Transverse colon (tissue), 4 donors: ENCODE measurements around the gene LRRC46.

Experiments
- EP300 ChIP-seq: sonication (generic); formaldehyde crosslinking; IDR thresholded peaks from one replicate; pipeline ENCODE4 v1.6.1; 2017; ENCODE audit warnings: antibody characterized with exemption, low read depth
- POLR2A ChIP-seq: fragments of 450-650 bp; IDR thresholded peaks from one replicate; pipeline ENCODE4 v1.6.1; 2016; ENCODE audit warnings: antibody characterized with exemption, mild to moderate bottlenecking, moderate library complexity
- POLR2AphosphoS5 ChIP-seq, 3 donors: sonication (generic); formaldehyde crosslinking; IDR thresholded peaks; one replicate each; pipeline ENCODE4 v1.6.1; 2016; ENCODE audit warnings: antibody characterized with exemption in 3 of 3
- TF ChIP-seq, protein P1 (sequence below), 5 experiments: fragments of 200-600 bp in 3 of 5; fragments of 450-650 bp in 2 of 5; sonication (generic) in 3 of 5; IDR thresholded peaks; 1 replicate in 2 of 5; 2 replicates in 3 of 5; pipeline ENCODE4 v1.5.1; 2016 to 2017; ENCODE audit warnings: antibody characterized with exemption in 5 of 5, inconsistent platforms in 3 of 5, mild to moderate bottlenecking in 2 of 5, moderate library complexity in 1 of 5

DNA sequence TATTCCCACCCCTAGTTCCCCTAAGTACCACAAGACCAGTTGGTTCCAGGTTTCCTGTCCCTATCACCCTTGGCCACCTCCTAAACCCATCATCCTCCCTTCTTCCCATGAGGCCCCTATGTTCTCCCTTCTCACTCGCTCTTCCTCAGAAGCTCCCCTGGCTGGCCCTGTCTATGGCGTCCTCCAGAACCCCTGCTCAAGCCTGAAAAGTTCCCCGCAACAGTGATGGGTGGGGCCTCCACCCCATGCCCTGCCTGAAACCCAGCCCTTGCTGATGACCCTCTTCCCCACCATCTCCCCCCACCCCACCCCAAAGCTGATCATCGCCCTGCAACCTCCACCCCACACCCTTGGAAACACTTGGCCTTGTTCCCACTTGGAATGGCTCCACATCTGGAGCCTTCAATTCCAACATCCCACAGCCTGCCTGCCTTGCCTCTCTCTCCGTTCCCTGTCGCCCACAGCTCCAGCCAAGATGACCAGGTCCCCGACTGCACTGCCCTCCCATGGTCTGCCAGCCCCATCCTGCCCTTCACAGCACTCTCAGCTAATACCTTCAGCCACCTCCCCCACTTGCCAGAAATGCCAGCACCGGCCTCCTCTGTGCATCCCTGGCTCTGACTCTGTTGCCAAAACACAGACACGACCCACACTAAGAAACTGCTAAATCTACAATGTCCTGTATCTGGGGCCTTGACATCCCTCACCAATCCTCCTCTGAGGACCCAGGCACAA lies 20.4 kb upstream of the LRRC46 start:
- TF ChIP-seq, protein P1, sequence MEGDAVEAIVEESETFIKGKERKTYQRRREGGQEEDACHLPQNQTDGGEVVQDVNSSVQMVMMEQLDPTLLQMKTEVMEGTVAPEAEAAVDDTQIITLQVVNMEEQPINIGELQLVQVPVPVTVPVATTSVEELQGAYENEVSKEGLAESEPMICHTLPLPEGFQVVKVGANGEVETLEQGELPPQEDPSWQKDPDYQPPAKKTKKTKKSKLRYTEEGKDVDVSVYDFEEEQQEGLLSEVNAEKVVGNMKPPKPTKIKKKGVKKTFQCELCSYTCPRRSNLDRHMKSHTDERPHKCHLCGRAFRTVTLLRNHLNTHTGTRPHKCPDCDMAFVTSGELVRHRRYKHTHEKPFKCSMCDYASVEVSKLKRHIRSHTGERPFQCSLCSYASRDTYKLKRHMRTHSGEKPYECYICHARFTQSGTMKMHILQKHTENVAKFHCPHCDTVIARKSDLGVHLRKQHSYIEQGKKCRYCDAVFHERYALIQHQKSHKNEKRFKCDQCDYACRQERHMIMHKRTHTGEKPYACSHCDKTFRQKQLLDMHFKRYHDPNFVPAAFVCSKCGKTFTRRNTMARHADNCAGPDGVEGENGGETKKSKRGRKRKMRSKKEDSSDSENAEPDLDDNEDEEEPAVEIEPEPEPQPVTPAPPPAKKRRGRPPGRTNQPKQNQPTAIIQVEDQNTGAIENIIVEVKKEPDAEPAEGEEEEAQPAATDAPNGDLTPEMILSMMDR (IDR thresholded peaks at IDR 0.05) = no peak
- TF ChIP-seq POLR2AphosphoS5 (IDR thresholded peaks at IDR 0.05) (no peak), EP300 (no peak), POLR2A (no peak)
